NOMO-1 (cell line): ENCODE measurements around the gene PXDC1.
"Not testable (repeated sequence)": the region's sequence is repeated elsewhere in the genome, so short reads cannot be mapped to it uniquely, and the experiment has no call there.

Experiments
- DNase-seq, 2 experiments: peaks; one replicate each; lab custom pipeline; 2025; ENCODE audit not compliant: unreplicated experiment in 2 of 2; lab: John Stamatoyannopoulos, UW

The PXDC1 gene

GRCh38 chr6:3687847-3688246, 63.7 kb downstream of the PXDC1 start:
- DNase-seq, result no peak

- DNase-seq, result no peak
These were observed 68.2 kb downstream of the PXDC1 start for GRCh38 chr6:3683331-3683730.

DNA sequence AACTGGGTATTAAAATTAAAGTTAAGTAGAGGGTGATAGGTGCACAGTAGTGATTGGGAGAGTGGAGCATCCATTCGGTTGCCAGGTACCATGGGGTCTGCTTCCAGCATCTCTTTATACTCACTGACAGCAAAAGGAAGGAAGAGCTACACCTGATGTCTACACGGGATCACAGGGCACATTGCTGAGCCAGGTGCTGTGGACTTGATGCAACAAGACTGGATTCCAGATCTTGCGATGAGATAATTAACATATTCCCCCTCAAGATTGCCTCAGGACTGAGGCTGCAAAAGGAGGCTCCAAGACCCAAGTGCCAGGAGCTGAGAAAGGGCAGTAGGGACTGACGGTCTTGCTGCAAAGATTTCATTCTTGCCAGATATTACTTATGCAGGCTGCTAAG, 72.6 kb downstream of the PXDC1 start:
- DNase-seq, result no peak

- DNase-seq, result not testable (repeated sequence)
These were observed 73.8 kb downstream of the PXDC1 start for GRCh38 chr6:3677751-3678150.

DNA sequence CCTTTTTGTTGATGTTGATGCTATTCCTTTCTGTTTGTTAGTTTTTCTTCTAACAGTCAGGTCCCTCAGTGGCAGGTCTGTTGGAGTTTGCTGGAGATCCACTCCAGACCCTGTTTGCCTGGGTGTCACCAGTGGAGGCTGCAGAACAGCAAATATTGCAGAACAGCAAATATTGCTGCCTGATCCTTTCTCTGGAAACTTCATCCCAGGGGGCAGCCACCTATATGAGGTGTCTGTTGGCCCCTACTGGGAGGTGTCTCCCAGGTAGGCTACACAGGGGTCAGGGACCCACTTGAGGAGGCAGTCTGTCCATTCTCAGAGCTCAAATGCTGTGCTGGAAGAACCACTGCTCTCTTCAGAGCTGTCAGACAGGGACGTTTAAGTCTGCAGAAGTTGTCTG, 74.2 kb downstream of the PXDC1 start:
- not testable (repeated sequence) for DNase-seq
